Measurements from ENCODE around the gene MYOD1. TPM values are rescaled to one million over a fixed set of nuclear protein-coding genes. Genes with fewer than 3 reads are reported as not detected.
A peak's percentile ranks its signal among the peaks of the same experiment; 100 is the strongest.

Gene MYOD1
- total RNA-seq, 1 donor from 2014 or later = not detected

DNA sequence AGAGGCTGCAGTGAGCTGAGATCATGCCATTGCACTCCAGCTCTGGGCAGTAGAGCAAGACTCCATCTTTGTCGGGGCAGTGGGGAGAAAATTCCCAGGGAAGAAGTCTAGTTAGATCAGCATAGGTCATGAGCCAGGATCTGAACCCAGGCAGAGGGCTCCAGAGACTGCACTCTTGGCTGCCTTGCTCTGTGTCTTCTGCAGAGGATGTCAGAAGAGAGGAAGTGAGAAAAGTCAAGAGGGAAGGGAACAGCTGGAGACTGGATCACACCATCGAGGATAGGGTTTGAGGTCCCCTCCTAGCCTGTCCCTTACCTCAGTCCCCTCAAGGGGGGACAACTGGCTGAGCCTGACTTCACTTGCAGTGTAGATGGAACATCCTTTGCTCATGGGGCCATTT lies 5.8 kb downstream of the MYOD1 start:
- no peak for ATAC-seq (ENCODE audit: poor library complexity)
- intact Hi-C loops (cut with DNase I) = no loop called here
- peak; percentile 16 for DNase-seq

DNA sequence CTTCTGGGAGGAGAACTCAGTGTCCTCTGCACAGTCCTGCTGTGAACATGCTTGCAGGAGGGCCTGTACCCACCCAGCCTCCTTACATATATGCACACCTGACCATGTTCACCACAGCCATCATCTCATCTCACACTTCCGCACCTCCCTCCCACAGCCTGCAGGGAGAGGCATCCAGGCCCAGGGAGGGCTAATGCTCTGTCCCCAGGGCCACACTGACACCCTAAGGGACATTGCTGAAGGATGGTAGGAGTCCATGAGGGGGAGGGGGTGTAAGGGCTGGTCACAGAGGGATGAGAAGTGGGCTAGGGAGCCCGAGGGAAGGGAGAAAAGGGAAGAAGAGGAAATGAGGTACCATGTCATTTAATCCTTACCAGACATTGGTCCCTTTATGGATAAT lies 10.8 kb downstream of the MYOD1 start:
- DNase-seq (no peak), ATAC-seq (ENCODE audit: poor library complexity) (no peak)
- intact Hi-C loops (cut with DNase I) = loop anchor here (2.0 kb wide), 1 partner anchor 249 kb away; no protein-coding TSS in a partner anchor

DNA sequence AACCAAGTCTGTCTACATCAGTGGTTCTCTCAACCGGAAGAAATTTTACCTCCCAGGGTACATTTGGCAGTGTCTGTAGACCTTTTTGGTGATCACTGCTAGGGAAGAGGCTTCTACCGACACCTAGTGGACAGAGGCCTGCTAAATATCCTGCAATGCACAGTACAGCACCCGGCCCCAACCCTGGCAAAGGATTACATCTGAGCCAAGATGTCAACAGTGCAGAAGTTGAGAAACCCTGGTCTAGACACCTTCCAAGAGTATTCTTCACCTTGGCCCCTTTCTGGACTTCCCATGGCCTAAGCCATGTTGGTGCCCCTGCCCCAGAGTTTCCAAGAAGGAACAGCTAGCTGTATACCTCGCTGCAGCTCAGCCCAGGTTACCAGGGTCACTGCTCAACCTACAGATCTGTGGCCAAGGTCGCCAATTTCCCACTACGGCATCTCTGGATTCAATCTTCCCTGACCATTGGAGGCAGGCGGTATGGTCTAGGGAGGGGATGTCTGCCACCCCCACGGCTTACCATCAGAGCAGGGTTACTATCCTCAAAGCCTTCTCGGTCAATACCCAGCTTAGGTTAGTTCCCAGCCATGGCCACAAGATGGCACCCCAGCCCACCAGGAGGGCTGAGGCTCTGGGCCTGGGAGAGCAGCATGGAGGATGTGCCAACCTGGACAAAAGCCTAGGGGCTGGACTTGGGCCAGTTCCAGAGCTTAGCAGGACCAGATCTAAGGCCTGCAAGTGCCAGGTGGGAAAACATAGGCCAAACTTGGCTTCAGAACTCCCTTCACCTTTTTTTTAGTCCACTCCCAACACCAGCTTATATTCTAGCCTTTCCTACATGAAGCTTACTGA lies 11.5 kb downstream of the MYOD1 start:
- peak; percentile 90 for ATAC-seq (ENCODE audit: poor library complexity)
- peak; percentile 86 for DNase-seq
- intact Hi-C loops (cut with DNase I) = loop anchor here (2.0 kb wide), 1 partner anchor 248 kb away; no protein-coding TSS in a partner anchor

DNA sequence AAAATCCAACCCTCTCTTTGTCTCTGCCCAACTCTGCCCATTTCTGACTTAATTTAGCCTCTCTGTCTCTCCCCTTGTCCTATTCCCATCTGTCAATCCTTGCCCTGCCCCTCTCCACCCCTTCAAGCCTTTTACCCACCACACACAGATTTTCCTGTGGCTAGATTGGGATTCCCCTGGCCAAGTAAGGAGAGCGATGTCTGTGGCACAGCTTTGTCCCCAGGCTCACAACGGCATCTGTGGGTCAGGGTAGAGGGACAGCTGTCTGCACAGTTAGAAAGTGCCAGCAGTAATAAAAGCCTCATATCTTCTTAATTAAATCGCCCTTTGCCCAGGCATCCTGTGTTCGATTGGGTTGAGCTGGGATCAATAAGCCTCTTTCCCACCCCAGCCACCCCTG lies 13.9 kb downstream of the MYOD1 start:
- intact Hi-C loops (cut with DNase I) = no loop called here
- ATAC-seq (ENCODE audit: poor library complexity) (no peak), DNase-seq (no peak)

DNA sequence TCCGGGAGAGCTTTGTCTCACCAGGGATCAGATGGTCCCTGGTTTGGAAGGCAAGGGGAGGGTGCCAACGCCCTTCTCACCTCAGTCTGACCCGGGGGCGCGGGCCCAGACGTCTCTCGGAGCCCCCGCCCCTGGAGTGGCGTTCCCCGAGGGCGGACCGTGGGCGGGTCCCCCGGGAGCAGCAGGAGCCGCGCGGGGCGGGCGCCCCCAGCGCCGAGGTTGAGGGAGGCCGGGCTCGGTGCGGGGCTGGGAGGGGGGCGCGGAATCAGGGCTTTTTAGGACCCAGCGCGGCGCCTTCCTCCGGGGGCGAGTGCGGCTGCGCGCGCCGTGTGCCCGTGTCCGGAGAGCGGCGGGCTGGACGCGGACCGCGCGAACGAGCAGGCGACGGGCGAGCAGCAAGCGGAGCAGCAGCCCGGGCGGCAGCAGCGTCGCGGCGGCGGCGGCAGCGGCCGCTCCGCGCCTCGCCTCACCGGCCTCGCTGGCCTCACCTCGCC lies 15.1 kb downstream of the MYOD1 start, which contains the start of gene KCNC1:
Gene KCNC1, plus strand, starts transcription at position 364 of the 494 bp plus-strand sequence. CDS start 1,222 bp downstream, outside the sequence.
- peak; percentile 47 for DNase-seq
- peak; percentile 47 for ATAC-seq (ENCODE audit: poor library complexity)
- intact Hi-C loops (cut with DNase I) = no loop called here

DNA sequence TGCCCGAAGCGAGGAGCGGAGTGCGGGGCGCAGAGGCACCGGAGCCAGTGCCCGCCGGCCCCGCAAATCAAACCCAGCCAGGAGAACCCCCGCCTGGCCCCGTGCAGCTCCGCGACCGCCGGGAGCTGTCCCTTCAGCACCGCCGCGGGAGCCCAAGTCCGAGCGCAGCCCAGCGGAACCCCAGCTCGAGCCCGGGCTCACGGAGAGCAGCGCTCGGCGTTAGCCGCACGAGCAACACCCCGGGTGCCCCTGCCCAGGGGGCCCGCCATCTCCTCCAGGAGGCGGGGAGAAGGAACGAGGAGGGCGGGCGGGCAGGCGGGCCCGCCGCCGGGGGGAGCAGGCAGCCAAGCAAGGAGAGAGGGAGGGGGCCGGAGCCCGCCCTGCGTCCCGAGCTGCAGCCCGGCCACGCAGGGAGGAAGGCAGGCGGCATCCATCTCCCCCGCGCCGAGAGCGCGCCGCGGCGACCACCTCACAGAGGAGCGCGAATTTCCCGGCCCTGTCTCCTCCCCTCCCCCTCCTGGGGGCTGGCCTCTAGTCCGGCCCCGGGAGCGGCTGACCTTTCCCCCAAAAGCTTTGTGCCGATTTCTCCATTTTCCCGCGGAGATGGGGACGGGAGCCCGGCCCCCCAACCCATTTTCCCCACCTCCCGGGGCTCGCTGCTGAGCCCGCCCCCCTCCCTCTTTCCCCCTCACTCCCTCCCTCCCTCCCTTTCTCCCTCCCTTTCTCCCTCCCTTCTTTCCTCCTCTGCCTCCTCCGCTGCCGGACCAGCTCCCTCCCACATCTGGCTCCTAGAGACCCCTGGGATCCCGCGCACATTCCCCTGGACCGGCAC lies 15.8 kb downstream of the MYOD1 start:
- intact Hi-C loops (cut with DNase I) = no loop called here
- DNase-seq = peak; percentile 78
- ATAC-seq (ENCODE audit: poor library complexity) = peak; percentile 87

DNA sequence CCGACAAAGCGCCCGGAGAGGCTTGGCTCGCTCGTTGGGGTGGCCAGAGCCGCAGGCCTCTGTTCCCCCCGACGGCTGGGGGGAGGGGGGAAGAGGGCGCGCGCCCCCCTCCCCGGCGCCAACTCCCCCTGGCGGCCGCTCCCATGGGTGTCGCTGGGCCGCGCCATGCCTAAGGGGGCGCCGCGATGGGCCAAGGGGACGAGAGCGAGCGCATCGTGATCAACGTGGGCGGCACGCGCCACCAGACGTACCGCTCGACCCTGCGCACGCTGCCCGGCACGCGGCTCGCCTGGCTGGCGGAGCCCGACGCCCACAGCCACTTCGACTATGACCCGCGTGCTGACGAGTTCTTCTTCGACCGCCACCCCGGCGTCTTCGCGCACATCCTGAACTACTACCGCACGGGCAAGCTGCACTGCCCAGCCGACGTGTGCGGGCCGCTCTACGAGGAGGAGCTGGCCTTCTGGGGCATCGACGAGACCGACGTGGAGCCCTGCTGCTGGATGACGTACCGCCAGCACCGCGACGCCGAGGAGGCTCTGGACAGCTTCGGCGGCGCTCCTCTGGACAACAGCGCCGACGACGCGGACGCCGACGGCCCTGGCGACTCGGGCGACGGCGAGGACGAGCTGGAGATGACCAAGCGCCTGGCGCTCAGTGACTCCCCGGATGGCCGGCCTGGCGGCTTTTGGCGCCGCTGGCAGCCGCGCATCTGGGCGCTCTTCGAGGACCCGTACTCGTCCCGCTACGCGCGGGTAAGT lies 16.6 kb downstream of the MYOD1 start:
- intact Hi-C loops (cut with DNase I) = no loop called here
- ATAC-seq (ENCODE audit: poor library complexity) (no peak), DNase-seq (peak; percentile 30)

DNA sequence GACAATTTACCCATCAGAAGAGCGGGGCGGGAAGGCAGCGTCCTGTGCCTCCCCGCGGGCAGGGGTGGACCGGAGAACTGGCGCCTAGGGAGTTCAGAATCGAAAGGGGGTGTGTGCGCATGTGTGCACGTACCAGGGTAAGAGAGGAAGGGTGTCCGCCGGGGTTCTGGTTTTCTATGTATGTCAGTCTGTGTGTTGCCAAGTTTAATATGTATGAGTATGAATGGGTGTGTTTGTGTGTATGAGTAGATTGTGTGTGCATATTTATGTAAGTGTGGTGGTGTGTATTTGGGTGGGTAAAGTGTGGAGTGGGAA lies 17.2 kb downstream of the MYOD1 start:
- intact Hi-C loops (cut with DNase I) = no loop called here
- no peak for ATAC-seq (ENCODE audit: poor library complexity)

DNA sequence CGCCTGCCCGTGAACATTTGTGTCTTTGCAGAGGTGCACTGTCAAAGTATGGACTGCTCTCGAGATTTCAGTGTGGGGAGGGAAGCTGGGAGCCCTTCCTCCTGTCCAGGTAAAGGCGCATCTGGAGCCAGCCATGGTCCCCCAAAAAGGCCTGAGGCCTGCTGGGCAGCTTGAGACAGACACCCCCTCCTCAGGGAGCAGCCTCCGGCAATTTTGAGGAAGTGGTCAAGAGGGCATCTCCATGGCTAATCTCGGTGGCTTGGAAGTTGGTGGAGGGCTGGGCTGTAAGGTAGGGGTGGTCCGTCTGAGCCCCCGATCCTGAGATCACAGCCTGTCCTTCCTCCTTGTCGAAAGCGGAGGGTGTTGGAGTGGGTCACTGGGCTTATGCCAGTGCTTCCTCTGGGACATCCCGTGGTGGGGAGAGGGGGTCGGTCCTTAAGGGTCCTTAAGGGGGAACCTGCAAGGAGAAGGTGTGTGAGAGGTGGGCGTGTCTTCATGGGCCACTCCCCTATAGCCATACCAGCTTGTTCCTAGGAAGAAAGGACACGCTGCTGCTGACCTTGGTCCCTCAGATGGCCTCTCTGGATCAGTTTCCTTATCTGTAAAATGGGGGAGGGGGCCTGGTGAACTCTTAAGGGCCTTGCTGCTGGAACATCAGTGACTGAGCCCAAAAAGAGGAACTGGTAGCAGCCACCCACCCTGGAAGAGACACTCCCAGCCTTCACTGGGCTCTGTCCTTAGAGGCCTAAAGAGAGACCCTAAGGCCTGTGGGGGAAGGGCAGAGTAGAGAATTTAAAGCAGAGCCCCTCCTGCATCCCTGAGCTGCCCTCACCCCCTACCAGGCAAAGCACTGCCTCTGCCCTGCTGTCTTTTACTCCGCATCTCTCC lies 17.8 kb downstream of the MYOD1 start:
- DNase-seq = peak; percentile 27
- ATAC-seq (ENCODE audit: poor library complexity) = no peak
- intact Hi-C loops (cut with DNase I) = no loop called here

More for the DNA sequence above, 17.2 kb downstream of the MYOD1 start:
- DNase-seq = peak; percentile 20

DNA sequence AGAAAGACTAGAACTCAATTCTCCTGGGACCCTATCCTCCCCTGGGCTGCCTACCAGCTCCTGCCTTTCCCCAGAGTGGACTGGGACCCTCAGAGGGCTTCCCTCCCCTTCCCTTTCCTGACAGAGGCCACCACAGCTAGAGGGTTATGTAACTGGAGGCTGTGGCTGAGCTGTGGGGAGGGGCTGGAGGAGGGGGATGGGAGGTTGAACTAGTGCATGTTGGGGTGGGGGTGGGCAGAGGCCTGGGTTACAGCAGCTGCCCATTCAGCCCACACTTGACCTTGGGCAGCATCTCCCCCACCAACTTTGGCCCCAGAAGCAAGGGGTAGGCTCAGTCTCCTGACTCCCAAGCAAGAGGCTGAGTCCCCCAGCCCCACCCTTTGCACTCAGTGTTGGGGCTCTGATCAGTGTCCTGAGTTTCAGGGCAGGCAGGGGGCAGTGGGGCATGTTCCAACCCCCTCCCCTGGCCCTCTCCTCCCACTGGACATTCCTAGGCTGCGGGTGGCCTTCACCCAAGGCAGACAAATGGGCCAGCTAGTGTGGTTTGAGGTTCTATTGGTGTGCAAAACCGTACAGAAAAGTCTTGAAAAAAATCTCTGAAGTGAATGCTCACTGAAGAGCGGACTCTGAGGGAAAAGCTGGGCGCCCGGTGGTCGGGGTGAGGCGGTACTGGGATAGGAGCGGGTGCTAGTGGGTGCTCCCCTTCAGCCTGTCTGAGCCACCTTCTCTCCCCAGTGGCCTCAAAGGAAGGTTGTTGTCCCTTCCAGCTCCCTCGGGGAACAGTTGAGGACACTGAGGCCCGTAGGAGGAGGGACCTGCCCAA lies 19.0 kb downstream of the MYOD1 start:
- DNase-seq (no peak), ATAC-seq (ENCODE audit: poor library complexity) (no peak)
- intact Hi-C loops (cut with DNase I) = no loop called here

DNA sequence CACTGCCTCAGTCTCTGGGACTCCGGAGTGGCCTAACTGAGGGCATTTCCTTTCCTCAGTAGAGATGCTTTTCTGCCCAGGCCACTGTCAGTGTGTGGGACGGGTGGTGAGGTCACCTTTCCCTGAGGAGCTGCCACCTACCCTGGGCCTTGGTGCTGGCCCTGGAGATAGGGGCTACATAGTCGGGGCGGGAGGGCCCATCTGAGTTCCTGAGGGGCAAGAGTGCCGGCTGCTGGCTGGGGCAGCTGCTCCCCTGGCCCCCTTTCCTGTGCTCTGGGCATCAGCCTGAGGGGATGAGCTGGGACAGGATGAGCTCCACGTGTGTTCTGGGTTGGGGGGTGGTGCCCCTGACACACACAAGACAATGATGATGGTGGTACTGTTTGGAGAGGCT lies 20.6 kb downstream of the MYOD1 start:
- DNase-seq = no peak
- intact Hi-C loops (cut with DNase I) = no loop called here

DNA sequence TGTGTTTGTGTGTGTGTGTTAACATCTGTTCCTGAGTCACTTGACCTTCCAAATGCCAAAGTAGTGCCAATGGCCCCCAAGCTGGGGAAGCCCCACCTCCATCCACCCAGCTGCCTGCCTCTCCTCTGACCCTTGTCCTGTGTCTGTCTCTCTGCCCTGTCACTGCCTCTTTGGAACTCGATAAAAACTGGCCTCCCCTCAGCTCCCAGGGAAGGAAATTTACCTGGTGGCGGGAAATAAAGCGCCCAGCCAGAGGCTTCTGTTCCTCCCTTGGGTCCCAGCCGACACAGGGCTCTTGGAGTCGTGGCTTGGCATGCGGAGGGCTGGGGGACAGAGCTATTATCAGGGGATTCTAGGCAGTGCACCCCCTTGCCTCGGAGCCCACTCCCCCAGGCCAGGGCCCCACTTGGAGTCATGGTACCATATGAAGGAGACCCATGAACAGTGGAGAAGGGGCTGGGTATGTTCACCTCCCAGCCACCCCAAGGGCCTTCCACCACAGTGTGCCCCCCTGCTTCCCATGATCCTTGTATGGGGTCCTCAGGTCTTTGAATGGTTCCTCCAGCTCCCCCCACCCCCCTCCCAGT lies 21.4 kb downstream of the MYOD1 start:
- intact Hi-C loops (cut with DNase I) = no loop called here
- DNase-seq = no peak
- no peak for ATAC-seq (ENCODE audit: poor library complexity)

More for the DNA sequence above, 20.6 kb downstream of the MYOD1 start:
- no peak for ATAC-seq (ENCODE audit: poor library complexity)

DNA sequence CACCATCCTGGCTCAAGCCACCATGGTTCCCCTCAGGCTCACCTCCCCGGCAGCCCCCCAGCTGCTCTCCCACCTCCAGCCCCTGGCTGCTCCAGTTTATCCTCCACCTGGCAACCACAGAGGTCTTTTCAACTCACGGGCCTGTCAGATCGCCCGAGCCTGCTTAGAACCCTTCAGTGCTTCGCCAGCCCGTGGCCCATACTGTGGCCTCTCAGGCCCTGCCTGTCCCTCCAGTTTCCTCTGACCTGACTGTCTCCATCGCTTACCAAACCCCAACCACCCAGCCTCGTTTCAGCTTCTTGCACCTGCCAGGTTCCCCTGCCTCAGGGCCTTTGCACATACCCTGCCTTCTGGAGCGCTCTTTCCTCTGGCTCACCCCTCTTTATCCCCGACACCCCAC lies 22.1 kb downstream of the MYOD1 start:
- no peak for ATAC-seq (ENCODE audit: poor library complexity)
- peak; percentile 27 for DNase-seq
- intact Hi-C loops (cut with DNase I) = no loop called here

DNA sequence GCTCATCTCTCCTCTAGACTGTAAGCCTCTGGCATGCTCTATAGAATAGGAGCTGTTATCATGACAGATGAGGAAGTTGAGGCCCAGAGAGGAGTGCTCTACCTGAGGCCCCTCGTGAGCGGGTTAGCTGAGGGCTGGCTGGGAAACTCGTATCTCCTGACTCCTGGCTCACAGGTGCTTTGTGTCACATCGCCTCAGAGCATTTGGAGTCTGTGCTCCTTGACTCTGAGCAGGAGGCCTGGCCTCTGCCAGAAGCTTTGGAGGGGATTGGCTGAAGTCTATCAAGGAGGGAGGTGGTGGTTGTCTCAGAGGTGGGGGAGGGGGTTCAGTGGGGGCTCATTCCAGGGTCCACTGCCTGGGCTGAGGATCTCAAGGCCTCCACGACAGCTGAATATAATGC lies 22.6 kb downstream of the MYOD1 start:
- intact Hi-C loops (cut with DNase I) = no loop called here
- ATAC-seq (ENCODE audit: poor library complexity) = no peak
- peak; percentile 16 for DNase-seq

DNA sequence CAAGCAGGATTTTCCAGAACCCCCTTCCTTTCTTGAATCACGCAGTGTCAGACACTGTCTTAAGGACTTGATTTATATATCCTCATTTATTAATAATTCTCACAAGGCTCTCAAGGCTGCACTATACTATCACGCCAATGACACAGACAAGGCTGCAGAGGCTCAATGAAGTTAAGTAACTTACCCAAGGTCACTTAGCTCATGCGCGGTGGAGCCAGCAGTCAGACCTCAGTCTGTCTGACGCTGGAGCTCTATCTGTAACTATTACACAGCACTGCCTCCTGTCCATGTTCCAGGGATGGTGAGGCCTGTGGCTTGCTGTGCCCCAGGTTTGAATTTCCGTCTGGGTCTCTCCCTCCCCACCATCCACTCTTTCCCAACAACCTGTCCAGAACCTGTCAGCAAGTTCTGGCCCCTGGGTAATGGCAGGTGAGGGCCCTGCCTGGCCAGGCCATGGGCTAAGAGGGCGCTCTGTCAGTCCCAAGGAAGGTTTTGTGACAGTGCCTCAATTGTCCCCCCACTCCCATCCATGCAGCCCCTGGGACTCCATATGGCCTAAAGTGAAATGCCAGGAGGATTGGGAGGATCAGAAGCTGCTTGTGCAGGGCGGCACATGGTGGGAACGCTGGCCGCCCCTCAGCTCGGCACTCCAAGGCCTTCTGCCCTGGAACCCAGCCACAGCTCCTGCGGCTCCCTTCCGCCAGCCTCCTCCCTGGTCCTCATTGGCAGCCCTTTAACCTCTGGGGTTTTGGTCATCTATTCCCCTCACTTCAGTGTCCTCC lies 23.8 kb downstream of the MYOD1 start:
- DNase-seq (no peak), ATAC-seq (ENCODE audit: poor library complexity) (no peak)
- intact Hi-C loops (cut with DNase I) = no loop called here

DNA sequence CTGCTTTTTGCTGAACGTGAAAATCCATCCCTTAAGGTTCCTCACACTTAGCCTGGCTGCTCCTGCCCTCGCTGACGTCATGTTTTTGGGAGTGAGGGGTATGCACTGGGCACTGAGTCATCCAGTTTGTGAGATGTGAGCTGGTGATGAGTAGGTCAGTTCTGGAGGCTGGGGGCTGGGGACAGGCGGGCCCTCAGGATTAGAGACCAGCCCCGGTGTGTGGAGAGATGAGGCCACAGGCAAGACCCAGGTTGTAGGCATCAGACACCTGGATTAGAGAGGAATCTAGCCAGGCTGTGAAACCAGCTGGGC lies 24.4 kb downstream of the MYOD1 start:
- no peak for DNase-seq
- no peak for ATAC-seq (ENCODE audit: poor library complexity)
- intact Hi-C loops (cut with DNase I) = no loop called here
